GM12801 (cell line): ENCODE measurements around the gene TAS1R3.

ENCODE experiments used
- TF ChIP-seq, protein P1 (sequence below): IDR thresholded peaks from one replicate; pipeline ENCODE4 v1.5.1; 2011; ENCODE audit warnings: control low read depth; ENCODE audit not compliant: insufficient read length; ENCODE audit errors: extremely low read depth

The TAS1R3 gene

GRCh38 chr1:1336931-1337792, 6.1 kb downstream of the TAS1R3 start:
- TF ChIP-seq, protein P1, sequence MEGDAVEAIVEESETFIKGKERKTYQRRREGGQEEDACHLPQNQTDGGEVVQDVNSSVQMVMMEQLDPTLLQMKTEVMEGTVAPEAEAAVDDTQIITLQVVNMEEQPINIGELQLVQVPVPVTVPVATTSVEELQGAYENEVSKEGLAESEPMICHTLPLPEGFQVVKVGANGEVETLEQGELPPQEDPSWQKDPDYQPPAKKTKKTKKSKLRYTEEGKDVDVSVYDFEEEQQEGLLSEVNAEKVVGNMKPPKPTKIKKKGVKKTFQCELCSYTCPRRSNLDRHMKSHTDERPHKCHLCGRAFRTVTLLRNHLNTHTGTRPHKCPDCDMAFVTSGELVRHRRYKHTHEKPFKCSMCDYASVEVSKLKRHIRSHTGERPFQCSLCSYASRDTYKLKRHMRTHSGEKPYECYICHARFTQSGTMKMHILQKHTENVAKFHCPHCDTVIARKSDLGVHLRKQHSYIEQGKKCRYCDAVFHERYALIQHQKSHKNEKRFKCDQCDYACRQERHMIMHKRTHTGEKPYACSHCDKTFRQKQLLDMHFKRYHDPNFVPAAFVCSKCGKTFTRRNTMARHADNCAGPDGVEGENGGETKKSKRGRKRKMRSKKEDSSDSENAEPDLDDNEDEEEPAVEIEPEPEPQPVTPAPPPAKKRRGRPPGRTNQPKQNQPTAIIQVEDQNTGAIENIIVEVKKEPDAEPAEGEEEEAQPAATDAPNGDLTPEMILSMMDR = no peak

DNA sequence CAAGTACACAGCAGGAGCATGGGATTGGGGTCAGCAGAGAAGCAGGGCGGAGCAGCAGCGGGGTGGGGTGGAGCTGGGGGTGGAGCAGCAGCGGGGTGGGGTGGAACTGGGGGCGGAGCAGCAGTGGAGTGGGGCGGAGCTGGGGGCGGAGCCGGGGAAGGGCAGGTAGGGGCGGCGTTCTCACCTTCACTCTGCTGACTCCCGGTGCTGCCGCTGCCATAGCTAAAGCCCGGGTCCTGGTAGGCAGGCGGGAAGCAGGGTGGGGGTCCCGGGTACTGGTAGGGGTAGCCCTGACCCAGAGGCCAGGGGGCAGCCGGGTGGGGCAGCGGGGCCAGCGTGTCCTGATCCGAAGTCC, 6.7 kb downstream of the TAS1R3 start:
- TF ChIP-seq, protein P1 = no peak

- TF ChIP-seq, protein P1 = no peak
These were observed 7.2 kb downstream of the TAS1R3 start for GRCh38 chr1:1338278-1338677.

DNA sequence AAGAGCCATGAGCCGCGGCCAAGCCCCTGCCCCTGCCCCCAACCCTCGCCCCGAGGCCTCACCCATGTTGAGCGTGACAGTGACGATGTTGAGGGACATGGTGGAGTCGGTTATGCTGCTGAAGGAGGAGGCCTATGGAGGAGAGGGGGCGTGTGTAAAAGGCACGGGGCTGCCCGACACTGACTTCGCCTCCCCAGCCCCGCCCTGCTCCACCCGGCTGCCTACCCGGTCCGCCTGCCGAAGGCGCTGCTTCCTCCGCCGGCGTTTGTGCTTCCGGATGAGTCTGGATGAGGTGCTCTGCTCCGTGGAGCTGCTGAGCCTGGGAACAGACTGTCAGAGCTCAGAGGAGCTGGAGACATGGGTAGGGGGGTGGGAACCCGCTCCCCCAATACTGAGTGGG, 9.1 kb downstream of the TAS1R3 start:
- TF ChIP-seq, protein P1 = no peak

- TF ChIP-seq, protein P1 = no peak
These were observed 9.9 kb downstream of the TAS1R3 start for GRCh38 chr1:1340791-1341548.

DNA sequence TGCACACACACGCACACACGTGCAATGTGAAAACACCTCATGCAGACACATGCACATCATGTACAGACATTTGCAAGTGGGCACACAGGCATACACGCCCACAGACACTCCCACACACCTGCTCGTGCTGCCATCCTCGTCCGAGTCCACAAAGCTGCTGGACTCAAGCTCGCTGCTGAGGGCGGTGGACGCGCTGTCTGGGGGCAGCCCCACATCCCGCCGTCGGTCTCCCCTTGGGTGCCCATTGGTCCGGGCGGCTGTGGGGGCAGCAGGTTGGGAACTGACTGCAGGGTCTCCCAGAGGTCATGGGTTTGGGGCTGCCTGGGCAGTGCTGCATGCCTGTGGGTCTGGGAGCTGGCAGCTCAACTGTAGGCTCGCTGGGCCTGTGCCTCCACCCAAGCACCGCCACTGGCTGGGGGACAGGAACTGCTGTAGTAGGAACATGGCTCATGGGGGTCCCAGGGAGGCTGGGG, 10.5 kb downstream of the TAS1R3 start:
- TF ChIP-seq, protein P1 = no peak

DNA sequence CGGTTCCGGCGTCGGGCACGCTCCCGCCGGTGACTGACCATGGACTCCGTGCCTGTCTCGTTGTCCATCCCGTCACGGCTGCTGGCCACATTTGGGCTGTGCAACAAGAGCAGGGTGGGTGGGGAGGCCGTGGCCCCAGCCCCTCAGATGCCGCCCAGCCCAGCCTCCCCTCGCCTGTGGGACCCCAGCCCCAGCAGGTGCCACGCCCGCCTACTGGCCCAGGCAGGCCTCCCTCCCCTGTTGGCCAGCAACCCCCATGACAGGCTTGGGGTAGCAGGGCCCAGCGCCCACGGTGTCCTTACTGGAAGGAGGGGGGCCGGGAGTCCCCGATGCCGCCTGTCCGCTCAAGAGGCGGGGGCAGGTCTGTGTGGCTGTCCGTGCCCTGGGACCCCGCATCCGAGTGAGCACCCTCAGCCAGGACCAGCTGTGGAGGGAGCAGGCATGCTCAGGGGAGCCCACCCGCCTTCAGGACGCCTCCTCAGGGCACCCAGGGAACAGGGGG, 11.0 kb downstream of the TAS1R3 start:
- TF ChIP-seq, protein P1 = no peak
